ENCODE data around the gene PIGC. TPM values are rescaled to one million over a fixed set of nuclear protein-coding genes. Genes with fewer than 3 reads are reported as not detected.

PIGC gene
- total and polyA plus RNA-seq, 7 donors: 15.3 to 37.4 (median 22.3) TPM

DNA sequence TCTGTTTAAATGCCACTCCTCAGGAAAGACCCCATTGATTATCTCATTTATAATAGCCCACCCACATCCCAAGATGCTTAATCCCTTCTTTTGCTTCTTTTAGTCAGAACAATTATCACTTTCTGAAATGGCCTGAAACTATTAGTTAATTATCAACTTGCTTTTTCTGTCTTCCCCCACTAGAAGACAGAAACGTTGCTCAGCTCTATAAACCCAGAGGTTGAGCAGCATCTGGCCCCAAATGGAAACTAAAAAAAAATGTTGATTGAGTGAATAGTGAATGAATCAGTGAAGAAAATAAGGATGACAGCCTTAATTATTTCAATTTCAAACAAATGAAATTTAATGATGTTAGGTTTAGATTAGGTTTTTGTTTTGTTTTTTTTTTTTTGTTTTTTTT is 38.2 kb upstream of the PIGC start:
- H3K27me3 ChIP-seq: no peaks in the 10 kb centered on the region
- no peak for TF ChIP-seq EP300 (IDR thresholded peaks at IDR 0.05)
- no peak for TF ChIP-seq POLR2A (IDR thresholded peaks at IDR 0.05)
- TF ChIP-seq, protein P1, sequence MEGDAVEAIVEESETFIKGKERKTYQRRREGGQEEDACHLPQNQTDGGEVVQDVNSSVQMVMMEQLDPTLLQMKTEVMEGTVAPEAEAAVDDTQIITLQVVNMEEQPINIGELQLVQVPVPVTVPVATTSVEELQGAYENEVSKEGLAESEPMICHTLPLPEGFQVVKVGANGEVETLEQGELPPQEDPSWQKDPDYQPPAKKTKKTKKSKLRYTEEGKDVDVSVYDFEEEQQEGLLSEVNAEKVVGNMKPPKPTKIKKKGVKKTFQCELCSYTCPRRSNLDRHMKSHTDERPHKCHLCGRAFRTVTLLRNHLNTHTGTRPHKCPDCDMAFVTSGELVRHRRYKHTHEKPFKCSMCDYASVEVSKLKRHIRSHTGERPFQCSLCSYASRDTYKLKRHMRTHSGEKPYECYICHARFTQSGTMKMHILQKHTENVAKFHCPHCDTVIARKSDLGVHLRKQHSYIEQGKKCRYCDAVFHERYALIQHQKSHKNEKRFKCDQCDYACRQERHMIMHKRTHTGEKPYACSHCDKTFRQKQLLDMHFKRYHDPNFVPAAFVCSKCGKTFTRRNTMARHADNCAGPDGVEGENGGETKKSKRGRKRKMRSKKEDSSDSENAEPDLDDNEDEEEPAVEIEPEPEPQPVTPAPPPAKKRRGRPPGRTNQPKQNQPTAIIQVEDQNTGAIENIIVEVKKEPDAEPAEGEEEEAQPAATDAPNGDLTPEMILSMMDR (IDR thresholded peaks at IDR 0.05): no peak
- TF ChIP-seq POLR2AphosphoS5 (IDR thresholded peaks at IDR 0.05): no peak
- H3K27ac ChIP-seq: no peak overlapping the region
- H3K36me3 ChIP-seq: no peaks in the 10 kb centered on the region
- H3K9me3 ChIP-seq: no peaks in the 10 kb centered on the region
- 4 to 33% methylated on average over 1 of the region's 1 CpG for WGBS, 2 donors
- H3K4me1 ChIP-seq: peaks cover 0 to 11% (median 6%) of the 10 kb centered on the region in 4 donors
- H3K4me3 ChIP-seq: no peak overlapping the region
- DNase-seq: no peak
- intact Hi-C loops (cut with DNase I): no loop called here

DNA sequence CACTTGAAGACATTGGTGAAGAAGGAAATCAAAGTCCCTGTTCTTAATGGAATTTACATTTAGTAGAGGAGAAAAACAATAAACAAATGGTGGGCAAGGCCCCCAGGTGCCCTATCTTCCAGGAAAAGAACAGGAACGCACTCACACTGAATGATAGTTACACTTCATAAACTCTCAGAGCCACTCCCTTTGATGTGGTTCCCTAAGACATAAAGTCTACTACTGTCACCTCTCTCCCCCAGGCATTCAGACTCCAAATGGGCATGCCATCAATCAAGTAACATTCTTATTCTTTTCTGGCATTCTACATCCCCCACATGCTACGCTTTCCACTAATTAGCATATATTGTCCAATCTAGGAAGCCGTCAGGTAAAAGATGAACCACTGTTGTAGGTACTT is 36.6 kb upstream of the PIGC start:
- Histone ChIP-seq H3K36me3 (no peaks in the 10 kb centered on the region), H3K4me3 (no peak overlapping the region), H3K27ac (peak overlapping the region in 1 of 4 donors; percentile 4), H3K27me3 (no peaks in the 10 kb centered on the region), H3K9me3 (no peaks in the 10 kb centered on the region), H3K4me1 (peaks cover 0 to 11% (median 6%) of the 10 kb centered on the region in 4 donors)
- intact Hi-C loops (cut with DNase I): no loop called here
- WGBS, 2 donors: 68 to 69% methylated on average over 3 of the region's 3 CpGs
- TF ChIP-seq POLR2AphosphoS5 (IDR thresholded peaks at IDR 0.05): no peak
- TF ChIP-seq, protein P1 (IDR thresholded peaks at IDR 0.05): no peak
- TF ChIP-seq EP300 (IDR thresholded peaks at IDR 0.05): no peak
- no peak for DNase-seq

DNA sequence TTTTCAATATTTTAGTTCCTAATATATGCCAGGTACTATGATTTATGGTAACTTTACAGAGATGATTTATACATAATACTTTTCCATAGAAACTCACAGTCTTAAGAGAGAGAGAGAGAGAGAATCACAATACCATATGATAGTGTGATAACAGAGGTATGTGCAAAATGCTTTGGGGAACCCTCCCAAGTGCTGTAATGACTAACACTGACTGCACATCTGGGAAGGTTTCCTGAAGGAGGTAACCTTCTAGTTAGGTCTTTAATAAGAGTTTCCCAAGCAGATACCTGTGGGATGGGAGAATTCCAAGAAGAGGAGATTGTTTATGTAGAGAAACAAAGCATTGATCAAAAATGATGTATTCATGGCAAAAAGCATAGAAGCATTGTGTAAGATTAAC is 34.6 kb upstream of the PIGC start:
- Histone ChIP-seq H3K36me3 (no peaks in the 10 kb centered on the region), H3K27ac (no peak overlapping the region), H3K27me3 (no peaks in the 10 kb centered on the region), H3K9me3 (no peaks in the 10 kb centered on the region), H3K4me3 (no peak overlapping the region), H3K4me1 (peaks cover 0 to 11% (median 6%) of the 10 kb centered on the region in 4 donors)
- intact Hi-C loops (cut with DNase I): no loop called here
- no peak for DNase-seq
- TF ChIP-seq POLR2A (IDR thresholded peaks at IDR 0.05) (no peak), EP300 (IDR thresholded peaks at IDR 0.05) (no peak), POLR2AphosphoS5 (IDR thresholded peaks at IDR 0.05) (no peak)
- TF ChIP-seq, protein P1 (IDR thresholded peaks at IDR 0.05): no peak

DNA sequence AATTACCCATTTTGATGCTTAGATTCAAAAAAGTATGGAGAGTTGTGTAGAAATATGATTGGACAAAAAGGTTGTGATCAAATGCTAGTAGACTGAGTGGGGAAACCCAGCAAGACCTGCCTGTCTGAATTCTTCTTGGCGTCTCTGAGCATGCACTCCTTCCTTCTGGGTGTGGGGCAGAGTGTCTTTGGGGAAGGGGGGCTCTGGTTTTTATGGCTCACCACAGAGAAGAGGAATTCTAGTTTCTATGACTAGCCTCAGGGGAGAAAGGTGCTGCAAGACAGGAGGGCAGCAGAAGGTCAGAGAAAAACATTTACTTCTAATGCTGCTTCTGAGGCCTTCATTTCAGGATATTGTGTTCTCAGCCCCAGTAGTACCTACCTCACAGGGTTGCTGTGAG is 33.9 kb upstream of the PIGC start:
- no peaks in the 10 kb centered on the region for H3K36me3 ChIP-seq
- no peaks in the 10 kb centered on the region for H3K27me3 ChIP-seq
- intact Hi-C loops (cut with DNase I): no loop called here
- 82 to 83% methylated on average over 1 of the region's 1 CpG for WGBS, 2 donors
- peaks cover 0 to 11% (median 6%) of the 10 kb centered on the region in 4 donors for H3K4me1 ChIP-seq
- H3K4me3 ChIP-seq: no peak overlapping the region
- H3K27ac ChIP-seq: no peak overlapping the region
- DNase-seq: no peak
- TF ChIP-seq, protein P1 (IDR thresholded peaks at IDR 0.05): no peak
- TF ChIP-seq POLR2A (IDR thresholded peaks at IDR 0.05): no peak
- H3K9me3 ChIP-seq: no peaks in the 10 kb centered on the region

DNA sequence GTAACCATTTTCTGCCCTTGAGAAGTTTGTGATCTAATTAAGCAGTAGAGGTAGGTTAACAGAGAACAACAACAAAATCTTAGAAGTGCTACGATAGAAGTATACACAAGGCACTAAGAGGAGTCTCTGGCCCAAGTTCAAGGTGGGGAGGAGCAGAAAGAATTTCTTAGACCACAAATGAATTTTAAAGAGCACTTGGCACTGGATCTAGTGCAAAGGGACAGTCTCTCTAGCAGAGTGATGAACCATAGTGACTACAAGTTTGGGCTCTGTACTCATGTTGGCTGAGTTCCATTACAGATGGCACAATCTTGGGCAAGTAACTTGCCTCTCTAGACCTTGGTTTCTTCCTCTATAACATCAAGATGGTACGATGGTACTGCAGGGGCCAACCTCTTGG is 33.3 kb upstream of the PIGC start:
- WGBS, 2 donors: 80 to 89% methylated on average over 2 of the region's 2 CpGs
- no peaks in the 10 kb centered on the region for H3K36me3 ChIP-seq
- no peak for DNase-seq
- intact Hi-C loops (cut with DNase I): no loop called here
- no peak overlapping the region for H3K4me3 ChIP-seq
- no peaks in the 10 kb centered on the region for H3K9me3 ChIP-seq
- TF ChIP-seq EP300 (IDR thresholded peaks at IDR 0.05) (no peak), POLR2AphosphoS5 (IDR thresholded peaks at IDR 0.05) (no peak), POLR2A (IDR thresholded peaks at IDR 0.05) (no peak)
- TF ChIP-seq, protein P1 (IDR thresholded peaks at IDR 0.05): no peak
- no peaks in the 10 kb centered on the region for H3K27me3 ChIP-seq
- no peak overlapping the region for H3K27ac ChIP-seq
- H3K4me1 ChIP-seq: peaks cover 0 to 11% (median 6%) of the 10 kb centered on the region in 4 donors
